GM12878 (cell line): ENCODE results near the gene CADM2. TPM values are rescaled to one million over a fixed set of nuclear protein-coding genes. Genes with fewer than 3 reads are reported as not detected.
"Not testable (repeated sequence)": the region's sequence is repeated elsewhere in the genome, so short reads cannot be mapped to it uniquely, and the experiment has no call there.

Experiments used
- ATAC-seq: fragments of 200-7000 bp; cut with Tn5 transposase; 3 replicates; pipeline ENCODE4 v1.9.1; 2020; ENCODE audit warnings: mild to moderate bottlenecking, moderate library complexity
- BruUV-seq: library from RNA; stranded (reverse); fragments of 400-500 nt; replicated peaks from 2 replicates; lab custom pipeline; 2021; lab: Mats Ljungman, UMichigan
- CTCF ChIA-PET: fragments of 300-600 bp; sonication (Branson Sonifier 250); formaldehyde crosslinking; extraction: SDS; loops from one replicate; lab custom pipeline; 2021; ENCODE audit warnings: inconsistent platforms; lab: Yijun Ruan, JAX
- POLR2A ChIA-PET: fragments of 350-600 bp; formaldehyde crosslinking; extraction: SDS; loops from one replicate; lab custom pipeline; 2021; ENCODE audit warnings: inconsistent platforms; lab: Charles Lee
- RAD21 ChIA-PET: fragments of 300-600 bp; sonication (Branson Sonifier 250); formaldehyde crosslinking; loops from one replicate; lab custom pipeline; 2023; ENCODE audit warnings: antibody characterized with exemption; ENCODE audit not compliant: unreplicated experiment; lab: Charles Lee
- SMC1A ChIA-PET: fragments of 300-600 bp; sonication (Branson Sonifier 250); formaldehyde crosslinking; loops from one replicate; lab custom pipeline; 2023; ENCODE audit not compliant: unreplicated experiment, uncharacterized antibody; lab: Charles Lee
- DNase-seq: peaks from one replicate; pipeline ENCODE4 v3.0.0-alpha.2; 2011; ENCODE audit warnings: low read depth, low spot score
- FAIRE-seq: peaks from 3 replicates; lab custom pipeline; 2011; peaks lifted over from hg19 to GRCh38; lab: Jason Lieb, UNC
- H2AFZ ChIP-seq: 2 replicates; pipeline ENCODE4 v1.6.0; 2011; ENCODE audit warnings: low read depth, low read length, control low read depth; ENCODE audit not compliant: control insufficient read depth
- H3K27ac ChIP-seq: 2 replicates; pipeline ENCODE4 v1.5.1; 2011; ENCODE audit warnings: control low read depth; ENCODE audit not compliant: control insufficient read depth, insufficient read depth
- H3K27me3 ChIP-seq, 2 experiments: replicated peaks in 1 of 2; 2 replicates each; pipeline versions ENCODE4 v1.6.0 to v1.6.1; 2011; ENCODE audit warnings: low read length in 1 of 2; ENCODE audit not compliant: control insufficient read depth in 2 of 2, insufficient read depth in 2 of 2
- H3K36me3 ChIP-seq, 2 experiments: 2 replicates each; pipeline ENCODE4 v1.5.1; 2011; ENCODE audit warnings: low read length in 1 of 2; ENCODE audit not compliant: control insufficient read depth in 2 of 2, insufficient read depth in 2 of 2
- H3K4me1 ChIP-seq: 2 replicates; pipeline ENCODE4 v1.6.1; 2011; ENCODE audit warnings: mild to moderate bottlenecking, low read length, moderate library complexity, mixed read lengths; ENCODE audit not compliant: control insufficient read depth, insufficient read depth
- H3K4me2 ChIP-seq: 2 replicates; pipeline ENCODE4 v1.6.0; 2011; ENCODE audit warnings: control low read depth; ENCODE audit not compliant: control insufficient read depth, insufficient read depth
- H3K4me3 ChIP-seq: fragments of 200-600 bp; sonication (generic); 2 replicates; pipeline ENCODE4 v1.5.1; 2016
- H3K79me2 ChIP-seq: 2 replicates; pipeline ENCODE4 v1.6.0; 2011; ENCODE audit warnings: low read length; ENCODE audit not compliant: control insufficient read depth, insufficient read depth
- H3K9ac ChIP-seq: 2 replicates; pipeline ENCODE4 v1.8.0; 2011; ENCODE audit warnings: low read length, control low read depth, mixed read lengths; ENCODE audit not compliant: control insufficient read depth, insufficient read depth
- H3K9me3 ChIP-seq: replicated peaks from 3 replicates; pipeline ENCODE4 v1.5.1; 2011; ENCODE audit warnings: mild to moderate bottlenecking, low read length; ENCODE audit not compliant: control insufficient read depth, insufficient read depth
- H4K20me1 ChIP-seq: 2 replicates; pipeline ENCODE4 v1.6.0; 2011; ENCODE audit not compliant: control insufficient read depth, insufficient read depth
- EP300 ChIP-seq, 2 experiments: fragments of 150-350 bp in 1 of 2; IDR thresholded peaks; 2 replicates each; pipeline ENCODE4 v1.6.1; 2011 to 2012; ENCODE audit warnings: low read depth in 2 of 2, low read length in 2 of 2, borderline replicate concordance in 1 of 2, improper control_type of control experiment in 1 of 2, inconsistent platforms in 1 of 2; ENCODE audit not compliant: control insufficient read depth in 1 of 2
- WGBS: methylation state at CpG from one replicate; pipeline ENCODE4 v1.1.6; 2016; ENCODE audit warnings: low lambda C conversion rate; ENCODE audit not compliant: insufficient replicate concordance, insufficient coverage; ENCODE audit errors: missing lambda C conversion rate; 5-methylcytosine and 5-hydroxymethylcytosine counted together
- in situ Hi-C: fragments of 300-500 bp; cut with MboI; formaldehyde crosslinking; loops from 9 replicates; pipeline ENCODE4 v1.14.3; 2018; ENCODE audit warnings: mixed read lengths
- intact Hi-C: fragments of 100-400 bp; cut with micrococcal nuclease; formaldehyde crosslinking; loops from one replicate; pipeline ENCODE4 v1.14.2; 2022; ENCODE audit not compliant: unreplicated experiment
- polyA plus RNA-seq, 11 experiments: library from polyadenylated mRNA; depleted of rRNA in 4 of 11; unstranded in 6 of 11; stranded (reverse) in 5 of 11; fragments of >200 nt; fragmentation: Nextera tagmentation in 4 of 11; fragmentation: Illumina TruSeq in 1 of 11; extraction: Ambion mirVana in 4 of 11; extraction: Trizol in 1 of 11; gene quantifications; 1 replicate in 1 of 11; 2 replicates in 10 of 11; pipeline versions ENCODE4 v1.2.1 to v1.2.3, GENCODE V29; 2011 to 2016; ENCODE audit warnings: inconsistent platforms in 2 of 11, missing spikeins in 2 of 11, low read depth in 1 of 11
- total RNA-seq, 4 experiments: library from RNA; depleted of rRNA in 3 of 4; stranded (reverse); fragments of >200 nt in 3 of 4; fragmentation: Illumina TruSeq in 1 of 4; extraction: Trizol in 1 of 4; gene quantifications; 2 replicates each; pipeline versions ENCODE4 v1.2.1 to v1.2.3, GENCODE V29; 2013 to 2021

CADM2 gene
- total and polyA plus RNA-seq, 10 of the 15 experiments (the other 5 are each of a cell fraction or from before 2014, with no cell fraction given): 0.13 TPM; not detected in 9

DNA sequence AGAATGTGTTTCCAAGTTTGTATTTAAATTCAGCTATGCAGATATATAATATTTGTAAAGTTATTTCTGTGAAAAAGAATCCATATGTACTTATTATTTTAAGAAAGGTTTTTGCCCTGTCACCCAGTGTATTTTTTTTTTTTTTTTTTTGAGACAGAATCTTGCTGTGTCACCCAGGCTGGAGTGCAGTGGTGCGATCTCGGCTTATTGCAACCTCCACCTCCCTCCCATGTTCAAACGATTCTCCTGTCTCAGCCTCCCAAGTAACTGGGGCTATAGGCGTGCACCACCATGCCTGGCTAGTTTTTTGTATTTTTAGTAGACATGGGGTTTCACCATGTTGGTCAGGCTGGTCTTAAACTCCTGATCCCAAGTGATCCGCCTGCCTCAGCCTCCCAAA is 548.3 kb downstream of the CADM2 start:
- intact Hi-C loops, H3K4me2 ChIP-seq, CTCF ChIA-PET, FAIRE-seq, H3K79me2 ChIP-seq, H3K27ac ChIP-seq, RAD21 ChIA-PET, H3K36me3 ChIP-seq, H3K9ac ChIP-seq, POLR2A ChIA-PET, H3K4me3 ChIP-seq, in situ Hi-C loops, H3K4me1 ChIP-seq, H3K27me3 ChIP-seq, DNase-seq, H2AFZ ChIP-seq, ATAC-seq, H4K20me1 ChIP-seq, H3K9me3 ChIP-seq, BruUV-seq: not testable (repeated sequence)
- SMC1A ChIA-PET: interaction anchor here (1.0 kb wide), 1 partner anchor 10 kb away, joined by 3 read pairs; no protein-coding TSS in a partner anchor
- 19% methylated on average over 5 of the region's 5 CpGs for WGBS

DNA sequence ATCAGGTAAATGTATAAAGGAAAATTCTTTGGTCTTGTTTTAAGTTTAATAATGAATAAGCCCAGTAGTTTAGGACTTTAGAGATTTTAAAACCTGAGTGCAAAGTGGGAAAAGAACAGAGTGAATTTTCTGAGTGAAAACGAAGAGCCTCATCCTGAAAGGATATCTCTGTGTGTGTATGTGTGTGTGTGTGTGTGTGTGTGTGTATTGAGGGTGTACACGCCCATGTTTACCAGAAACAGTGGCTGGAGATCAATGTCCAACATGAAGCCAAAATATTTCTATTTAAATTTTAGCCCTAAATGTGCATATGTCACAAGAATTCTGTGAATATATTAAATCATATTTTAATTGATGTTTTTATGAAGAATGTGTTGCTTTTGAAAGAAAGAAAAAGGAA is 549.9 kb downstream of the CADM2 start:
- Histone ChIP-seq H4K20me1 (no peaks in the 10 kb centered on the region), H3K27me3 (no peaks in the 10 kb centered on the region), H3K4me1 (no peaks in the 10 kb centered on the region), H3K4me3 (no peak overlapping the region), H3K27ac (no peak overlapping the region), H3K79me2 (no peaks in the 10 kb centered on the region), H3K36me3 (no peaks in the 10 kb centered on the region), H3K4me2 (no peak overlapping the region), H2AFZ (no peak overlapping the region), H3K9ac (no peak overlapping the region), H3K9me3 (no peaks in the 10 kb centered on the region)
- POLR2A ChIA-PET: no interaction called here
- RAD21 ChIA-PET: interaction anchor here (0.8 kb wide), 1 partner anchor 29 kb away, joined by 3 read pairs; no protein-coding TSS in a partner anchor
- WGBS: 6% methylated on average over 2 of the region's 2 CpGs
- FAIRE-seq (no peak), ATAC-seq (no peak), DNase-seq (no peak)
- no TSS peak for BruUV-seq
- CTCF ChIA-PET: no interaction called here
- SMC1A ChIA-PET: interaction anchor here (1.1 kb wide), 1 partner anchor 10 kb away, joined by 6 read pairs; no protein-coding TSS in a partner anchor
- in situ Hi-C loops (no loop called here), intact Hi-C loops (no loop called here)
- TF ChIP-seq EP300 (IDR thresholded peaks at IDR 0.05; ENCODE audit: borderline replicate concordance in 1 of 2, control insufficient read depth in 1 of 2, low read depth in 2 of 2, low read length in 2 of 2): no peak
